GM23248 (cell line): ENCODE measurements around the gene ZSWIM3.

Source experiments
- EZH2 ChIP-seq: fragments of 200-600 bp; sonication (generic); IDR thresholded peaks from 2 replicates; pipeline ENCODE4 v1.6.1; 2018; ENCODE audit warnings: antibody characterized with exemption, mild to moderate bottlenecking; ENCODE audit not compliant: insufficient read depth, poor library complexity, severe bottlenecking
- EZH2phosphoT487 ChIP-seq: fragments of 200-600 bp; sonication (generic); IDR thresholded peaks from 2 replicates; pipeline ENCODE4 v1.6.1; 2018; ENCODE audit warnings: antibody characterized with exemption, moderate library complexity, mild to moderate bottlenecking, low read depth; ENCODE audit not compliant: insufficient read depth

DNA sequence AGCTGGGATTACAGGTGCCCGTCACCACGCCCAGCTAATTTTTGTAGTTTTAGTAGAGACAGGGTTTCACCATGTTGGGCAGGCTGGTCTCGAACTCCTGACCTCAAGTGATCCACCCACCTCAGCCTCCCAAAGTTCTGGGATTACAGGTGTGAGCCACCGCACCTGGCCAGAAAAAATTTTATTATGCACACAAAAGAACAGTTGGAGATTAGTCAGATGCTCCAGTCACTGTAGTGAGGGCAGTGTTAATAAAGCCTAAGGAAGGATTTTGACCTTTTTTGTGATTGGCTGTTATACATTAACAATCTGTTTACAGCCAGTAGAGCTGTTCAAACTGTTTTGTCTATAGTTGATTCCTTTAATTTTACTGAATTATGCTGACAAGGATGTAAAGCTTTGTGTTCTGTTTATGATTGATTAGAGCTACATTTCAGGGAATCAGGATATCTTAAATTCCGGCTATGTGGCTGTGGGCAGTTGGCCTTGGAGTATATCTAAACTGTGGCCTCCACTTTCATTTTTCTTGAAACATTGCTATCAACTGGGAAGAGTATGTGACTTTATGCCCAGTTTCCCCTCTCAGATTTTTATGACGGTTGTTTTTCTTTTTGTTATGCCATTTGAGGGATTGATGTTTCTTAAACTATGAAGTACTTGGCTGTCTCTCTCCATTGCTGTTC lies 9.9 kb downstream of the ZSWIM3 start:
- TF ChIP-seq EZH2phosphoT487 (no peak), EZH2 (no peak)
